Astrocyte (in vitro differentiated cells and primary cell): ENCODE data around the gene ZBP1. TPM values are rescaled to one million over a fixed set of nuclear protein-coding genes. Genes with fewer than 3 reads are reported as not detected.
A peak's percentile ranks its signal among the peaks of the same experiment; 100 is the strongest.

Experiments
- DNase-seq: peaks from one replicate; pipeline ENCODE4 v3.0.0-alpha.2; 2010; ENCODE audit warnings: low read depth
- FAIRE-seq: peaks from 2 replicates; lab custom pipeline; 2011; peaks lifted over from hg19 to GRCh38; lab: Jason Lieb, UNC
- H2AFZ ChIP-seq: 2 replicates; pipeline ENCODE4 v1.6.0; 2012; ENCODE audit warnings: low read depth, low read length, inconsistent platforms
- H3K27ac ChIP-seq: 2 replicates; pipeline ENCODE4 v1.5.1; 2011; ENCODE audit warnings: low read depth, low read length, inconsistent platforms
- H3K27me3 ChIP-seq: 2 replicates; pipeline ENCODE4 v1.6.0; 2011; ENCODE audit warnings: low read length, inconsistent platforms; ENCODE audit not compliant: insufficient read depth
- H3K36me3 ChIP-seq: 2 replicates; pipeline ENCODE4 v1.5.1; 2011; ENCODE audit warnings: low read length, inconsistent platforms; ENCODE audit not compliant: insufficient read depth
- H3K4me1 ChIP-seq: 2 replicates; pipeline ENCODE4 v1.5.1; 2011; ENCODE audit warnings: low read length, inconsistent platforms; ENCODE audit not compliant: insufficient read depth
- H3K4me2 ChIP-seq: 2 replicates; pipeline ENCODE4 v1.6.0; 2012; ENCODE audit warnings: low read length, inconsistent platforms
- H3K4me3 ChIP-seq: 2 replicates; pipeline ENCODE4 v1.5.1; 2011; ENCODE audit warnings: low read depth, mild to moderate bottlenecking, low read length, inconsistent platforms; ENCODE audit not compliant: insufficient read depth
- H3K79me2 ChIP-seq: 2 replicates; pipeline ENCODE4 v1.6.0; 2012; ENCODE audit warnings: mild to moderate bottlenecking, low read length, inconsistent platforms; ENCODE audit not compliant: insufficient read depth
- H3K9ac ChIP-seq: 2 replicates; pipeline ENCODE4 v1.6.0; 2012; ENCODE audit warnings: mild to moderate bottlenecking, low read length, inconsistent platforms
- H3K9me3 ChIP-seq: 2 replicates; pipeline ENCODE4 v1.5.1; 2012; ENCODE audit warnings: low read depth, mild to moderate bottlenecking, low read length, inconsistent platforms; ENCODE audit not compliant: insufficient read depth
- H4K20me1 ChIP-seq: 2 replicates; pipeline ENCODE4 v1.6.0; 2012; ENCODE audit warnings: low read length, inconsistent platforms; ENCODE audit not compliant: insufficient read depth
- H3K27ac Mint-ChIP-seq: one replicate; pipeline ENCODE4 v1.8.0; 2021; ENCODE audit warnings: mild to moderate bottlenecking, mixed read lengths; ENCODE audit not compliant: unreplicated experiment
- H3K27me3 Mint-ChIP-seq: one replicate; pipeline ENCODE4 v1.8.0; 2021; ENCODE audit warnings: low read depth, mixed read lengths; ENCODE audit not compliant: unreplicated experiment
- H3K36me3 Mint-ChIP-seq: one replicate; pipeline ENCODE4 v1.8.0; 2021; ENCODE audit warnings: low read depth, mixed read lengths; ENCODE audit not compliant: unreplicated experiment
- H3K4me1 Mint-ChIP-seq: one replicate; pipeline ENCODE4 v1.8.0; 2021; ENCODE audit warnings: low read depth, mixed read lengths; ENCODE audit not compliant: unreplicated experiment
- H3K4me3 Mint-ChIP-seq: one replicate; pipeline ENCODE4 v1.8.0; 2021; ENCODE audit warnings: mild to moderate bottlenecking, moderate library complexity, mixed read lengths; ENCODE audit not compliant: unreplicated experiment
- H3K9me3 Mint-ChIP-seq: one replicate; pipeline ENCODE4 v1.8.0; 2021; ENCODE audit warnings: mild to moderate bottlenecking, mixed read lengths; ENCODE audit not compliant: unreplicated experiment
- EZH2 ChIP-seq: IDR thresholded peaks from 2 replicates; pipeline ENCODE4 v1.6.1; 2012; ENCODE audit warnings: mild to moderate bottlenecking, low read length, inconsistent platforms; ENCODE audit not compliant: insufficient read depth
- total RNA-seq: library from RNA; stranded (reverse); gene quantifications from 2 replicates; pipeline ENCODE4 v1.2.1, GENCODE V29; 2021
- TF ChIP-seq, protein P1 (sequence below): IDR thresholded peaks from 2 replicates; pipeline ENCODE4 v1.5.1; 2011; ENCODE audit warnings: low read depth, mild to moderate bottlenecking, inconsistent platforms, low read length, moderate library complexity; ENCODE audit not compliant: insufficient read depth

Gene ZBP1
- total RNA-seq, 1 donor from 2014 or later, result not detected

DNA sequence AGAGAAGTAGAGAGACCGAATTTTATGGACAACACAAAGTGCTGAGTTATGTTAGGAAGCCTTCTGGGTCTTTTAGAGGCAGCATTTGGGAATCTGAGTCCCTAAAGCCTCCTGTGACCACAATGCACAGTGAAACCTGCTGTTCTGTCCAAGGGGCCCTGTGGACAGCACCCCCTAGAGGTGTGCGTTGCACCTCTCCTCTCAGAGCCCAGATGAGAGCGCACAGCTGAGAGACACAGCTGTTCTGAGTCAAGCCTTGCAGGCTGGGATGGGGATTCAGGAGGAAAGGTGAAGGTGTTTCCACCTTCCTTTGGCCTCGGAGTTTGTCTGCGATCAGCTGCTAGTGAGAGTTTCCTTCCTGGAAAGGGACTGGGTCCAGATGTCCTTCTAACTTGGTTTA, 46.3 kb downstream of the ZBP1 start:
- Histone ChIP-seq H2AFZ (no peak overlapping the region), H3K9ac (no peak overlapping the region), H3K36me3 (no peaks in the 10 kb centered on the region), H4K20me1 (no peaks in the 10 kb centered on the region), H3K4me2 (no peak overlapping the region), H3K27ac (no peak overlapping the region), H3K27me3 (peaks cover 39% of the 10 kb centered on the region), H3K4me3 (no peak overlapping the region), H3K9me3 (peaks cover 3% of the 10 kb centered on the region), H3K79me2 (no peaks in the 10 kb centered on the region), H3K4me1 (no peaks in the 10 kb centered on the region)
- Mint-ChIP-seq H3K27ac (no peak overlapping the region), H3K4me1 (no peaks in the 10 kb centered on the region), H3K4me3 (no peak overlapping the region), H3K27me3 (peaks cover 39% of the 10 kb centered on the region), H3K36me3 (no peaks in the 10 kb centered on the region), H3K9me3 (peaks cover 3% of the 10 kb centered on the region)
- FAIRE-seq (no peak), DNase-seq (no peak)
- TF ChIP-seq EZH2, result no peak
- TF ChIP-seq, protein P1, sequence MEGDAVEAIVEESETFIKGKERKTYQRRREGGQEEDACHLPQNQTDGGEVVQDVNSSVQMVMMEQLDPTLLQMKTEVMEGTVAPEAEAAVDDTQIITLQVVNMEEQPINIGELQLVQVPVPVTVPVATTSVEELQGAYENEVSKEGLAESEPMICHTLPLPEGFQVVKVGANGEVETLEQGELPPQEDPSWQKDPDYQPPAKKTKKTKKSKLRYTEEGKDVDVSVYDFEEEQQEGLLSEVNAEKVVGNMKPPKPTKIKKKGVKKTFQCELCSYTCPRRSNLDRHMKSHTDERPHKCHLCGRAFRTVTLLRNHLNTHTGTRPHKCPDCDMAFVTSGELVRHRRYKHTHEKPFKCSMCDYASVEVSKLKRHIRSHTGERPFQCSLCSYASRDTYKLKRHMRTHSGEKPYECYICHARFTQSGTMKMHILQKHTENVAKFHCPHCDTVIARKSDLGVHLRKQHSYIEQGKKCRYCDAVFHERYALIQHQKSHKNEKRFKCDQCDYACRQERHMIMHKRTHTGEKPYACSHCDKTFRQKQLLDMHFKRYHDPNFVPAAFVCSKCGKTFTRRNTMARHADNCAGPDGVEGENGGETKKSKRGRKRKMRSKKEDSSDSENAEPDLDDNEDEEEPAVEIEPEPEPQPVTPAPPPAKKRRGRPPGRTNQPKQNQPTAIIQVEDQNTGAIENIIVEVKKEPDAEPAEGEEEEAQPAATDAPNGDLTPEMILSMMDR, result peak; percentile 19

- Mint-ChIP-seq H3K4me1 (no peaks in the 10 kb centered on the region), H3K27me3 (peaks cover 36% of the 10 kb centered on the region), H3K27ac (no peak overlapping the region), H3K9me3 (peaks cover 3% of the 10 kb centered on the region), H3K4me3 (no peak overlapping the region), H3K36me3 (no peaks in the 10 kb centered on the region)
- no peak overlapping the region for H3K9ac ChIP-seq
- no peak overlapping the region for H3K27ac ChIP-seq
- FAIRE-seq, result no peak
- no peak overlapping the region for H3K4me3 ChIP-seq
- no peak overlapping the region for H2AFZ ChIP-seq
- H3K36me3 ChIP-seq, result no peaks in the 10 kb centered on the region
- peaks cover 3% of the 10 kb centered on the region for H3K9me3 ChIP-seq
- H4K20me1 ChIP-seq, result no peaks in the 10 kb centered on the region
- TF ChIP-seq, protein P1, result no peak
- no peak for TF ChIP-seq EZH2
- no peak for DNase-seq
- no peak overlapping the region for H3K4me2 ChIP-seq
- no peaks in the 10 kb centered on the region for H3K4me1 ChIP-seq
- H3K27me3 ChIP-seq, result peaks cover 40% of the 10 kb centered on the region
- no peaks in the 10 kb centered on the region for H3K79me2 ChIP-seq
These were observed 47.0 kb downstream of the ZBP1 start for GRCh38 chr20:57573242-57573641.

DNA sequence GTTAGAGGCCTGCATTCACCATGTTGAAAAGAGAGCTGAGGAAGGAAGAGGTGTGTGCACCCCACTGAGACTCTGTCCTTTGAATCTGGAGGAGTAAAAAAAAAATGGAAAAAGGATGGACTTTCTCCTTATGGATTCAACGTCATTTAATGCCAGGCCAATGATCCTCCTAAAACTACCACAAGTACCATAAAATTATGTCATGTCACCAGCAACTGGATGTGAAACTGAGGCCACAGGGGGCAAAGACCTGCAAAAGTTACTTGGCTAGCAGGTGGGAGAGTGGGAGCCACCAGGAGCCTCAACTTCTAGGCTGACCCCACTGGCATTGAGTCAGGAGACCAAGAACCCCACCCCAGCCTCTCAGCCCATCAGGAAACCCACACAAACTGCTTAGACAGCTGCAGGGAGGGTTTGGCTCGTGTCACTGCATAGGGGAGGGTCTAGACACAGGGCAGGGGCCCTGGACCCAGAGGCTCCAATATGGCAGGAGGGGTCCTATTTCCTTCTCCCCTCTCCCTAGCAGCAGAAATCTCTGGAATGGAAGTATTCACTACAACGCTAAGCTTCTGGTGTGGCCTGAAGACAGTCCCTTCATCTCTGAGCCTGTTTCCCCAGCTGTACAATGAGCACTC, 48.3 kb downstream of the ZBP1 start:
- no peaks in the 10 kb centered on the region for H3K36me3 Mint-ChIP-seq
- Histone ChIP-seq H3K27me3 (peaks cover 45% of the 10 kb centered on the region), H3K27ac (no peak overlapping the region), H3K4me3 (no peak overlapping the region), H3K4me2 (no peak overlapping the region), H3K9ac (no peak overlapping the region), H3K9me3 (peaks cover 3% of the 10 kb centered on the region), H4K20me1 (no peaks in the 10 kb centered on the region), H3K79me2 (no peaks in the 10 kb centered on the region), H2AFZ (no peak overlapping the region), H3K4me1 (no peaks in the 10 kb centered on the region), H3K36me3 (no peaks in the 10 kb centered on the region)
- FAIRE-seq (no peak), DNase-seq (no peak)
- H3K4me3 Mint-ChIP-seq, result no peak overlapping the region
- TF ChIP-seq, protein P1, result no peak
- no peak for TF ChIP-seq EZH2
- peaks cover 47% of the 10 kb centered on the region for H3K27me3 Mint-ChIP-seq
- no peaks in the 10 kb centered on the region for H3K4me1 Mint-ChIP-seq
- H3K9me3 Mint-ChIP-seq, result peaks cover 3% of the 10 kb centered on the region
- peak overlapping the region; percentile 43 for H3K27ac Mint-ChIP-seq
